PFSK-1 (cell line): Measurements from ENCODE around the gene HNF1B.

ENCODE experiments used
- REST ChIP-seq, 2 experiments: IDR thresholded peaks; 2 replicates each; pipeline versions ENCODE4 v1.6.1 to v1.8.0; 2011 to 2012; ENCODE audit warnings: low read depth in 2 of 2, low read length in 2 of 2, control low read depth in 1 of 2, inconsistent platforms in 1 of 2, mild to moderate bottlenecking in 1 of 2, moderate library complexity in 1 of 2; ENCODE audit not compliant: insufficient read depth in 1 of 2
- SIN3A ChIP-seq: IDR thresholded peaks from 2 replicates; pipeline ENCODE4 v1.6.1; 2012; ENCODE audit warnings: mild to moderate bottlenecking, low read length, moderate library complexity, borderline replicate concordance; ENCODE audit not compliant: insufficient read depth

DNA sequence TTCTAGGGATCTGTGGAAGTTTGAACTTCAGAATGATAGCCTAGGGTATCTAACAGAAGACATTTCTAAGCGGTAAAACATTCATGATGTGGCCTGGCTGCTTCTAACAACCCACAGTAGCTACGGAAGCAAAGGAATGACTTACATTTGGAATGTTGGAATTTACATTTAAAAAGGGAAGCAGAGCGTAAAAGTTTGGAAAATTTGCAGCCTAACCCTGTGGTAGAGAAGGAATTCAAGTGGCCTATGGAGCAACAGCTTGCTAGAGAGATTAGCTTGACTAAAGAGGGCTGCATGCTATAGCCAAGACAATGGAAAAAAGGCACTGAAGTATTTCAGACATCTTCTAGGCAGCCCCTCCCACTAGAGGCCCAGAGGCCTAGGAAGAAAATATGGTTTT, 50.1 kb downstream of the HNF1B start:
- TF ChIP-seq REST (IDR thresholded peaks at IDR 0.05; ENCODE audit: insufficient read depth in 1 of 2, low read depth in 2 of 2, low read length in 2 of 2) (no peak), SIN3A (no peak)
